Loucy (cell line): ENCODE measurements around the gene DTNB.

Experiments
- H2AFZ ChIP-seq: fragments of 200-600 bp; sonication (generic); 2 replicates; pipeline ENCODE4 v1.6.0; 2016; ENCODE audit warnings: antibody characterized with exemption, mild to moderate bottlenecking, low read length, moderate library complexity
- H3F3A ChIP-seq: fragments of 200-600 bp; 2 replicates; pipeline ENCODE4 v1.6.0; 2016; ENCODE audit warnings: antibody characterized with exemption, low read depth, mild to moderate bottlenecking
- H3K27me3 ChIP-seq: fragments of 200-600 bp; sonication (generic); 2 replicates; pipeline ENCODE4 v1.6.1; 2014; ENCODE audit warnings: low read length, mild to moderate bottlenecking; ENCODE audit not compliant: insufficient read depth, poor library complexity, severe bottlenecking
- H3K36me3 ChIP-seq: fragments of 200-600 bp; sonication (generic); 2 replicates; pipeline ENCODE4 v1.6.1; 2016; ENCODE audit warnings: low read length; ENCODE audit not compliant: insufficient read depth
- H3K4me1 ChIP-seq: fragments of 200-600 bp; sonication (generic); 2 replicates; pipeline ENCODE4 v1.5.1; 2014; ENCODE audit warnings: low read length, mild to moderate bottlenecking; ENCODE audit not compliant: insufficient read depth, poor library complexity, severe bottlenecking
- H3K4me2 ChIP-seq: fragments of 200-600 bp; sonication (generic); 2 replicates; pipeline ENCODE4 v1.6.0; 2014; ENCODE audit warnings: antibody characterized with exemption, low read length, low read depth, mild to moderate bottlenecking; ENCODE audit not compliant: poor library complexity, severe bottlenecking
- H3K4me3 ChIP-seq: fragments of 200-600 bp; sonication (generic); 2 replicates; pipeline ENCODE4 v1.5.1; 2014; ENCODE audit warnings: low read length, mild to moderate bottlenecking, mixed read lengths; ENCODE audit not compliant: poor library complexity, severe bottlenecking
- H3K79me2 ChIP-seq: fragments of 200-600 bp; sonication (generic); 2 replicates; pipeline ENCODE4 v1.6.1; 2014; ENCODE audit warnings: low read length; ENCODE audit not compliant: insufficient read depth
- H3K9ac ChIP-seq: fragments of 200-600 bp; sonication (generic); 2 replicates; pipeline ENCODE4 v1.6.0; 2014; ENCODE audit warnings: mild to moderate bottlenecking, low read depth, low read length, moderate library complexity; ENCODE audit not compliant: poor library complexity, severe bottlenecking
- H3K9me2 ChIP-seq: fragments of 200-600 bp; sonication (generic); replicated peaks from 2 replicates; pipeline ENCODE4 v1.6.1; 2016; ENCODE audit warnings: low read depth, low read length, mixed read lengths
- H3K9me3 ChIP-seq: fragments of 200-600 bp; sonication (generic); 2 replicates; pipeline ENCODE4 v1.6.1; 2014; ENCODE audit warnings: mild to moderate bottlenecking, antibody characterized with exemption, low read length, low read depth; ENCODE audit not compliant: insufficient read depth
- H4K20me1 ChIP-seq: fragments of 200-600 bp; sonication (generic); 2 replicates; pipeline ENCODE4 v1.6.0; 2014; ENCODE audit warnings: antibody characterized with exemption, low read length, mild to moderate bottlenecking; ENCODE audit not compliant: insufficient read depth, poor library complexity, severe bottlenecking
- EZH2phosphoT487 ChIP-seq: fragments of 200-600 bp; IDR thresholded peaks from 2 replicates; pipeline ENCODE4 v1.6.1; 2018; ENCODE audit warnings: antibody characterized with exemption, mild to moderate bottlenecking, moderate library complexity, borderline replicate concordance
- TF ChIP-seq, protein P1 (sequence below): fragments of 200-600 bp; sonication (generic); conservative IDR thresholded peaks from 2 replicates; pipeline ENCODE4 v1.5.1; 2014; ENCODE audit warnings: mild to moderate bottlenecking, antibody characterized with exemption, low read length

Gene DTNB

GRCh38 chr2:25576596-25576995, 96.8 kb downstream of the DTNB start:
- H4K20me1 ChIP-seq: no peaks in the 10 kb centered on the region
- TF ChIP-seq, protein P1, sequence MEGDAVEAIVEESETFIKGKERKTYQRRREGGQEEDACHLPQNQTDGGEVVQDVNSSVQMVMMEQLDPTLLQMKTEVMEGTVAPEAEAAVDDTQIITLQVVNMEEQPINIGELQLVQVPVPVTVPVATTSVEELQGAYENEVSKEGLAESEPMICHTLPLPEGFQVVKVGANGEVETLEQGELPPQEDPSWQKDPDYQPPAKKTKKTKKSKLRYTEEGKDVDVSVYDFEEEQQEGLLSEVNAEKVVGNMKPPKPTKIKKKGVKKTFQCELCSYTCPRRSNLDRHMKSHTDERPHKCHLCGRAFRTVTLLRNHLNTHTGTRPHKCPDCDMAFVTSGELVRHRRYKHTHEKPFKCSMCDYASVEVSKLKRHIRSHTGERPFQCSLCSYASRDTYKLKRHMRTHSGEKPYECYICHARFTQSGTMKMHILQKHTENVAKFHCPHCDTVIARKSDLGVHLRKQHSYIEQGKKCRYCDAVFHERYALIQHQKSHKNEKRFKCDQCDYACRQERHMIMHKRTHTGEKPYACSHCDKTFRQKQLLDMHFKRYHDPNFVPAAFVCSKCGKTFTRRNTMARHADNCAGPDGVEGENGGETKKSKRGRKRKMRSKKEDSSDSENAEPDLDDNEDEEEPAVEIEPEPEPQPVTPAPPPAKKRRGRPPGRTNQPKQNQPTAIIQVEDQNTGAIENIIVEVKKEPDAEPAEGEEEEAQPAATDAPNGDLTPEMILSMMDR: no peak
- TF ChIP-seq EZH2phosphoT487: no peak
- no peaks in the 10 kb centered on the region for H3K9me3 ChIP-seq
- H3K4me1 ChIP-seq: no peaks in the 10 kb centered on the region
- H3K27me3 ChIP-seq: no peaks in the 10 kb centered on the region
- H3K9me2 ChIP-seq: no peaks in the 10 kb centered on the region
- H3F3A ChIP-seq: no peaks in the 10 kb centered on the region
- peaks cover 3% of the 10 kb centered on the region; the same call in 1 of the 2 replicates for H3K36me3 ChIP-seq
- H3K4me3 ChIP-seq: no peak overlapping the region
- H3K9ac ChIP-seq: no peak overlapping the region
- no peaks in the 10 kb centered on the region for H3K79me2 ChIP-seq
- H3K4me2 ChIP-seq: no peak overlapping the region
- H2AFZ ChIP-seq: no peak overlapping the region

DNA sequence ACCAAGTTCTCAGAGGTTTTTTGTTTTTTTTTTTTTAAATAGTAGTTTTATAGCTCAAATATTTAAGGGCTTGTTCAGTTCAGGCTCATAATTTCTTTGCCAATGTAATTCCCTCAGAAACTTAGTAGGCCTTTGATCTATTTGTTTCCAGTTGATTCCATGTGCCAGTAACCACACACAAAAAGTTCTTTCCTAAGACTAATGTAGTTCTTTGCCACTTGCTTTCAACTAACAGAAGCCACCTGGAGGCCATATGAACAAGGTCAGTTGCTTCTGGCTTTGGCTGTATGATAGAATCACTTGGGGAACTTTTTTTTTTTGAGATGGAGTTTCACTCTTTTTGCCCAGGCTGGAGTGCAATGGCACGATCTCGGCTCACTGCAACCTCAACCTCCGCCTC, 100.7 kb downstream of the DTNB start:
- Histone ChIP-seq H3K4me2 (no peak overlapping the region), H3K9me2 (no peaks in the 10 kb centered on the region), H2AFZ (no peak overlapping the region)

DNA sequence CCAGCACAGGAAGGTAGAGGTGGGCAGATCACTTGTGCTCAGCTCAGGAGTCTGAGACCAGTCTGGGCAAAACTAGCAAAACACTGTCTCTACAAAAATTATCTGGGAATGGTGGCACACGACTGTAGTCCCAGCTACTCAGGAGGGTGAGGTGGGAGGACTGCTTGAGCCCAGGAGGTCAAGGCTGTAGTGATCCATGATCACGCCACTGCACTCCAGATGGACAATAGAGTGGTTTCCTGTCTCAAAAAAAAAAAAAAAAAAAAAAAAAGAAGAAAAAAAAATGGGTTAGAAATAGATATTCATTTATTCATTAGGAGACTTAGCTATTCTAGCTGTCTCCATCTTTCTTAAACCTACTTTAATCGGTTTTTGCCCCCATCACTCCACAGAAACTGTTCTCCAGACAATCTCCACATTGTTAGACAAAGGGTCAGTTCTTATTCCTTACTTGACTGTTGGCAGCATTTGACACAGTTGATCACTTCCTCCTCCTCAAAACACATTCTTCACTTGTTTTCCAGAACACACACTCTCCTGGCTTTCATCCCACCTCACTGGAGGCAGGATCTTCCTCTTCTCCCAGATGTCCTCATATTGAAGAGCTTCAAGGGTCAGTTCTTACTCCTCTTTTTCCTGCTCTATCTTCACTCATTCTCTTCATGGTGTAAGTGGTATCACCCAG, 103.1 kb downstream of the DTNB start:
- H2AFZ ChIP-seq: no peak overlapping the region
- H3K4me3 ChIP-seq: no peak overlapping the region
- no peaks in the 10 kb centered on the region for H3K36me3 ChIP-seq
- H3K27me3 ChIP-seq: no peaks in the 10 kb centered on the region
- no peaks in the 10 kb centered on the region for H4K20me1 ChIP-seq
- no peak for TF ChIP-seq EZH2phosphoT487
- TF ChIP-seq, protein P1: no peak
- no peak overlapping the region for H3K9ac ChIP-seq
- no peaks in the 10 kb centered on the region for H3K9me3 ChIP-seq
- no peaks in the 10 kb centered on the region for H3K9me2 ChIP-seq
- H3K4me1 ChIP-seq: peaks cover 15% of the 10 kb centered on the region
- no peaks in the 10 kb centered on the region for H3F3A ChIP-seq
- no peak overlapping the region for H3K4me2 ChIP-seq
- no peaks in the 10 kb centered on the region for H3K79me2 ChIP-seq

More for the DNA sequence above, 100.7 kb downstream of the DTNB start:
- H3K79me2 ChIP-seq: no peaks in the 10 kb centered on the region
- H4K20me1 ChIP-seq: no peaks in the 10 kb centered on the region
- no peak for TF ChIP-seq EZH2phosphoT487
- TF ChIP-seq, protein P1: no peak
- no peaks in the 10 kb centered on the region for H3K9me3 ChIP-seq
- H3K4me1 ChIP-seq: no peaks in the 10 kb centered on the region
- no peak overlapping the region for H3K4me3 ChIP-seq
- peaks cover 3% of the 10 kb centered on the region; the same call in 1 of the 2 replicates for H3K36me3 ChIP-seq
- no peaks in the 10 kb centered on the region for H3F3A ChIP-seq
- no peak overlapping the region for H3K9ac ChIP-seq
- no peaks in the 10 kb centered on the region for H3K27me3 ChIP-seq
